ENCODE data around the gene MLYCD.

The MLYCD gene

GRCh38 chr16:83956336-83957289 lies 57.7 kb downstream of the MLYCD start:
- DNase-seq (ENCODE audit: low spot score): peak; percentile 74

- DNase-seq (ENCODE audit: low spot score): no peak
Measured at GRCh38 chr16:83957296-83957855, 58.5 kb downstream of the MLYCD start.

GRCh38 chr16:83958137-83958845 lies 59.4 kb downstream of the MLYCD start:
- no peak for DNase-seq (ENCODE audit: low spot score)

- no peak for DNase-seq (ENCODE audit: low spot score)
Measured at GRCh38 chr16:83958846-83959565, 60.1 kb downstream of the MLYCD start.

GRCh38 chr16:83959656-83960434 lies 60.9 kb downstream of the MLYCD start:
- DNase-seq (ENCODE audit: low spot score): no peak

GRCh38 chr16:83960521-83961249 lies 61.8 kb downstream of the MLYCD start:
- DNase-seq (ENCODE audit: low spot score): no peak

GRCh38 chr16:83961591-83961990 lies 62.7 kb downstream of the MLYCD start:
- no peak for DNase-seq (ENCODE audit: low spot score)

GRCh38 chr16:83963277-83964119 lies 64.6 kb downstream of the MLYCD start:
- DNase-seq (ENCODE audit: low spot score): no peak

- no peak for DNase-seq (ENCODE audit: low spot score)
Measured at GRCh38 chr16:83964684-83965443, 65.9 kb downstream of the MLYCD start.

GRCh38 chr16:83965444-83966152 lies 66.7 kb downstream of the MLYCD start:
- no peak for DNase-seq (ENCODE audit: low spot score)

GRCh38 chr16:83966153-83966696 lies 67.3 kb downstream of the MLYCD start:
- DNase-seq (ENCODE audit: low spot score): no peak

- DNase-seq (ENCODE audit: low spot score): no peak
Measured at GRCh38 chr16:83967091-83967490, 68.2 kb downstream of the MLYCD start.

- peak; percentile 25 for DNase-seq (ENCODE audit: low spot score)
Measured at GRCh38 chr16:83967838-83968305, 69.0 kb downstream of the MLYCD start, which contains the start of gene NECAB2. NECAB2 (plus strand) TSS chr16:83968244; CDS start chr16:83968649, 405 bp downstream.

- DNase-seq (ENCODE audit: low spot score): no peak
Measured at GRCh38 chr16:83968306-83968851, 69.5 kb downstream of the MLYCD start.

GRCh38 chr16:83968891-83969649 lies 70.2 kb downstream of the MLYCD start:
- no peak for DNase-seq (ENCODE audit: low spot score)

GRCh38 chr16:83969771-83970429 lies 71.0 kb downstream of the MLYCD start:
- no peak for DNase-seq (ENCODE audit: low spot score)
